BLaER1 treated with 17β-estradiol and CSF1 and Interleukin-3, amounts not matched to agents 10 nM and 100 nM (cell line): ENCODE measurements around the gene LYSMD4.
"Not testable (repeated sequence)": the region's sequence is repeated elsewhere in the genome, so short reads cannot be mapped to it uniquely, and the experiment has no call there.

ENCODE experiments used
- H3K27ac ChIP-seq, 11 experiments: shearing (Covaris generic); formaldehyde crosslinking; 2 replicates each; pipeline ENCODE4 v1.8.1; 2022
- H3K27me3 ChIP-seq, 11 experiments: shearing (Covaris generic); formaldehyde crosslinking; 2 replicates each; pipeline ENCODE4 v1.8.1; 2022
- H3K36me3 ChIP-seq, 11 experiments: shearing (Covaris generic); formaldehyde crosslinking; 2 replicates each; pipeline ENCODE4 v1.8.1; 2022
- H3K4me1 ChIP-seq, 10 experiments: shearing (Covaris generic); formaldehyde crosslinking; 2 replicates each; pipeline ENCODE4 v1.8.1; 2022
- H3K4me2 ChIP-seq, 11 experiments: shearing (Covaris generic); formaldehyde crosslinking; 2 replicates each; pipeline ENCODE4 v1.8.1; 2022
- H3K4me3 ChIP-seq, 10 experiments: shearing (Covaris generic); formaldehyde crosslinking; 2 replicates each; pipeline ENCODE4 v1.8.1; 2022
- H3K9ac ChIP-seq, 11 experiments: shearing (Covaris generic); formaldehyde crosslinking; 2 replicates each; pipeline ENCODE4 v1.8.1; 2022
- H3K9me3 ChIP-seq, 11 experiments: shearing (Covaris generic); formaldehyde crosslinking; replicated peaks in 1 of 11; 2 replicates each; pipeline ENCODE4 v1.8.1; 2022
- H4K20me1 ChIP-seq, 11 experiments: shearing (Covaris generic); formaldehyde crosslinking; 2 replicates each; pipeline ENCODE4 v1.8.1; 2022
- Cebpa-rat ChIP-seq, 11 experiments: shearing (Covaris generic); IDR thresholded peaks; 2 replicates each; pipeline ENCODE4 v1.8.1; 2022

The LYSMD4 gene

GRCh38 chr15:99733268-99734039 is at the start of gene LYSMD4:
TSS of gene LYSMD4 (minus strand) at chr15:99733437. CDS start at chr15:99731999, 1,438 bp downstream.
- Histone ChIP-seq H3K4me1 (peaks cover 15 to 49% (median 47%) of the 10 kb centered on the region in 10 experiments), H3K27me3 (peaks cover 24 to 31% (median 27%) of the 10 kb centered on the region in 11 experiments), H3K36me3 (peaks cover 0 to 14% (median 6%) of the 10 kb centered on the region in 11 experiments; a peak in 9 of 22 replicates), H3K9ac (peak within 1 kb of the TSS; percentile 71 to 89 (median 83)), H3K4me3 (peak within 1 kb of the TSS; percentile 69 to 91 (median 82)), H3K9me3 (no peaks in the 10 kb centered on the region), H4K20me1 (peaks cover 0 to 28% (median 11%) of the 10 kb centered on the region in 11 experiments; a peak in 13 of 22 replicates), H3K4me2 (peak within 1 kb of the TSS; percentile 97 to 100 (median 99)), H3K27ac (peak within 1 kb of the TSS; percentile 62 to 85 (median 77); a peak in 21 of 22 replicates)
- no peak for TF ChIP-seq Cebpa-rat (IDR thresholded peaks at IDR 0.05)

- H3K27ac ChIP-seq, H3K9ac ChIP-seq, H4K20me1 ChIP-seq, H3K27me3 ChIP-seq, H3K4me1 ChIP-seq, H3K4me3 ChIP-seq, H3K4me2 ChIP-seq: not testable (repeated sequence)
- H3K9me3 ChIP-seq, result peaks cover 3 to 10% (median 7%) of the 10 kb centered on the region in 11 experiments; a peak in 19 of 22 replicates
- H3K36me3 ChIP-seq, result peaks cover 0 to 10% (median 0%) of the 10 kb centered on the region in 11 experiments; a peak in 4 of 22 replicates
Observed at GRCh38 chr15:99782029-99782428, 48.8 kb upstream of the LYSMD4 start.

GRCh38 chr15:99777144-99777543 is 43.9 kb upstream of the LYSMD4 start:
- H3K4me3 ChIP-seq, result no peak overlapping the region

GRCh38 chr15:99764522-99764921 is 31.3 kb upstream of the LYSMD4 start:
- no peaks in the 10 kb centered on the region for H3K9me3 ChIP-seq
- no peak overlapping the region for H3K4me3 ChIP-seq
- H3K4me2 ChIP-seq, result no peak overlapping the region
- H3K36me3 ChIP-seq, result no peaks in the 10 kb centered on the region
- H3K27me3 ChIP-seq, result no peaks in the 10 kb centered on the region
- H3K4me1 ChIP-seq, result no peaks in the 10 kb centered on the region
- H3K27ac ChIP-seq, result no peak overlapping the region
- H4K20me1 ChIP-seq, result no peaks in the 10 kb centered on the region
- TF ChIP-seq Cebpa-rat (IDR thresholded peaks at IDR 0.05), result no peak
- H3K9ac ChIP-seq, result no peak overlapping the region

More at GRCh38 chr15:99777144-99777543, 43.9 kb upstream of the LYSMD4 start:
- Histone ChIP-seq H3K4me2 (no peak overlapping the region), H3K9ac (no peak overlapping the region), H3K9me3 (peaks cover 5 to 12% (median 9%) of the 10 kb centered on the region in 11 experiments; a peak in 19 of 22 replicates), H4K20me1 (no peaks in the 10 kb centered on the region), H3K27ac (no peak overlapping the region), H3K27me3 (no peaks in the 10 kb centered on the region), H3K36me3 (peaks cover 0 to 12% (median 0%) of the 10 kb centered on the region in 11 experiments; a peak in 4 of 22 replicates), H3K4me1 (no peaks in the 10 kb centered on the region)
- TF ChIP-seq Cebpa-rat (IDR thresholded peaks at IDR 0.05), result no peak

GRCh38 chr15:99763827-99764226 is 30.6 kb upstream of the LYSMD4 start:
- H3K4me1 ChIP-seq, result no peaks in the 10 kb centered on the region
- no peaks in the 10 kb centered on the region for H4K20me1 ChIP-seq
- H3K4me3 ChIP-seq, result no peak overlapping the region
- no peaks in the 10 kb centered on the region for H3K36me3 ChIP-seq
- no peaks in the 10 kb centered on the region for H3K9me3 ChIP-seq
- no peaks in the 10 kb centered on the region for H3K27me3 ChIP-seq
- H3K9ac ChIP-seq, result no peak overlapping the region
- H3K4me2 ChIP-seq, result no peak overlapping the region
- TF ChIP-seq Cebpa-rat (IDR thresholded peaks at IDR 0.05), result no peak
- no peak overlapping the region for H3K27ac ChIP-seq

GRCh38 chr15:99762288-99762687 is 29.1 kb upstream of the LYSMD4 start:
- TF ChIP-seq Cebpa-rat (IDR thresholded peaks at IDR 0.05), result no peak

GRCh38 chr15:99755692-99756409 is 22.6 kb upstream of the LYSMD4 start:
- Histone ChIP-seq H3K36me3 (no peaks in the 10 kb centered on the region), H3K4me1 (peaks cover 0 to 25% (median 17%) of the 10 kb centered on the region in 10 experiments; a peak in 14 of 20 replicates), H3K27me3 (no peaks in the 10 kb centered on the region), H3K9ac (no peak overlapping the region), H3K4me3 (no peak overlapping the region), H3K9me3 (no peaks in the 10 kb centered on the region), H4K20me1 (no peaks in the 10 kb centered on the region), H3K27ac (no peak overlapping the region), H3K4me2 (peak overlapping the region in 5 of 11 experiments; percentile 30 to 46 (median 39); a peak in 6 of 22 replicates)
- TF ChIP-seq Cebpa-rat (IDR thresholded peaks at IDR 0.05), result no peak

More at GRCh38 chr15:99762288-99762687, 29.1 kb upstream of the LYSMD4 start:
- Histone ChIP-seq H3K4me3 (no peak overlapping the region), H3K27me3 (no peaks in the 10 kb centered on the region), H3K4me1 (no peaks in the 10 kb centered on the region), H3K4me2 (no peak overlapping the region), H3K27ac (no peak overlapping the region), H3K36me3 (no peaks in the 10 kb centered on the region), H3K9ac (no peak overlapping the region), H4K20me1 (no peaks in the 10 kb centered on the region), H3K9me3 (no peaks in the 10 kb centered on the region)

GRCh38 chr15:99753066-99753465 is 19.8 kb upstream of the LYSMD4 start:
- Histone ChIP-seq H4K20me1 (no peaks in the 10 kb centered on the region), H3K27me3 (no peaks in the 10 kb centered on the region), H3K4me2 (peak overlapping the region in 8 of 11 experiments; percentile 36 to 67 (median 50); a peak in 14 of 22 replicates), H3K4me3 (no peak overlapping the region), H3K27ac (no peak overlapping the region), H3K4me1 (peaks cover 0 to 25% (median 18%) of the 10 kb centered on the region in 10 experiments; a peak in 15 of 20 replicates), H3K9ac (no peak overlapping the region), H3K36me3 (no peaks in the 10 kb centered on the region), H3K9me3 (no peaks in the 10 kb centered on the region)
- TF ChIP-seq Cebpa-rat (IDR thresholded peaks at IDR 0.05), result no peak

GRCh38 chr15:99752556-99752955 is 19.3 kb upstream of the LYSMD4 start:
- peaks cover 0 to 25% (median 18%) of the 10 kb centered on the region in 10 experiments; a peak in 15 of 20 replicates for H3K4me1 ChIP-seq
- H3K36me3 ChIP-seq, result no peaks in the 10 kb centered on the region
- H3K4me2 ChIP-seq, result peak overlapping the region in 8 of 11 experiments; percentile 36 to 67 (median 50); a peak in 14 of 22 replicates
- no peak overlapping the region for H3K27ac ChIP-seq
- no peaks in the 10 kb centered on the region for H4K20me1 ChIP-seq
- H3K27me3 ChIP-seq, result no peaks in the 10 kb centered on the region
- TF ChIP-seq Cebpa-rat (IDR thresholded peaks at IDR 0.05), result no peak
- H3K4me3 ChIP-seq, result no peak overlapping the region
- H3K9me3 ChIP-seq, result no peaks in the 10 kb centered on the region
- H3K9ac ChIP-seq, result no peak overlapping the region

- H3K27me3 ChIP-seq, H3K36me3 ChIP-seq, H3K27ac ChIP-seq, H3K4me2 ChIP-seq, H4K20me1 ChIP-seq, H3K9me3 ChIP-seq, H3K4me3 ChIP-seq, H3K9ac ChIP-seq: not testable (repeated sequence)
- H3K4me1 ChIP-seq, result peaks cover 0 to 16% (median 13%) of the 10 kb centered on the region in 10 experiments; a peak in 14 of 20 replicates
Observed at GRCh38 chr15:99750326-99750725, 17.1 kb upstream of the LYSMD4 start.
